CMK (cell line): ENCODE data around the gene RNF217.

ENCODE experiments used
- DNase-seq: peaks from one replicate; pipeline ENCODE4 v3.0.0-alpha.2; 2010; ENCODE audit warnings: low read depth

Gene RNF217

GRCh38 chr6:125129354-125129753, 167.1 kb downstream of the RNF217 start:
- DNase-seq: no peak

GRCh38 chr6:125132058-125132457, 169.8 kb downstream of the RNF217 start:
- no peak for DNase-seq

- no peak for DNase-seq
These were observed 174.1 kb downstream of the RNF217 start for GRCh38 chr6:125136378-125136777.

- no peak for DNase-seq
These were observed 175.8 kb downstream of the RNF217 start for GRCh38 chr6:125138083-125138482.

GRCh38 chr6:125140808-125141207, 178.6 kb downstream of the RNF217 start:
- no peak for DNase-seq
